GM19025 (cell line): Measurements from ENCODE around the gene NOP56.

Source experiments
- ATAC-seq: cut with Tn5 transposase; IDR thresholded peaks from one replicate; pipeline ENCODE4 v1.9.1; 2021; ENCODE audit warnings: mild to moderate bottlenecking, low read depth, moderate library complexity; ENCODE audit not compliant: unreplicated experiment

NOP56 gene

DNA sequence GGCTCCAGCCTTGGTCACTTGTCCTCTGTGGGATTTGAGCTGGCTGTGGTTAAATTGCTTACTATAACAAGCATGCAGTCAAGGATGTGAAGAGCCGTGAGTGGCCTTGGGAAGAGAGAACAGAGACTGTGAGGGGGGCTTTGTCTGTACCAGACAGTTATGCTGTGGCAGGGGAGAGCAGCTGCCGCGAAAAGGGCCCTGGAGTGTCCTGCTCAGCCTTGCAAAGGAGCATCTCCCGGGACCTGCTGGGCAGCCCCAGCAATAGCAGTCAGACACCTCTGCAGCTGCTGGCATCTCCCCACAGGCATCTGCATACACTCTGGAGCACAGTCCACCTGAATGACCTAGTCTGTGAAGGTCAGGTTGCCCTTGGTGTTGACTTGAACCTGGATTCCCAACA lies 46.5 kb downstream of the NOP56 start:
- no peak for ATAC-seq

DNA sequence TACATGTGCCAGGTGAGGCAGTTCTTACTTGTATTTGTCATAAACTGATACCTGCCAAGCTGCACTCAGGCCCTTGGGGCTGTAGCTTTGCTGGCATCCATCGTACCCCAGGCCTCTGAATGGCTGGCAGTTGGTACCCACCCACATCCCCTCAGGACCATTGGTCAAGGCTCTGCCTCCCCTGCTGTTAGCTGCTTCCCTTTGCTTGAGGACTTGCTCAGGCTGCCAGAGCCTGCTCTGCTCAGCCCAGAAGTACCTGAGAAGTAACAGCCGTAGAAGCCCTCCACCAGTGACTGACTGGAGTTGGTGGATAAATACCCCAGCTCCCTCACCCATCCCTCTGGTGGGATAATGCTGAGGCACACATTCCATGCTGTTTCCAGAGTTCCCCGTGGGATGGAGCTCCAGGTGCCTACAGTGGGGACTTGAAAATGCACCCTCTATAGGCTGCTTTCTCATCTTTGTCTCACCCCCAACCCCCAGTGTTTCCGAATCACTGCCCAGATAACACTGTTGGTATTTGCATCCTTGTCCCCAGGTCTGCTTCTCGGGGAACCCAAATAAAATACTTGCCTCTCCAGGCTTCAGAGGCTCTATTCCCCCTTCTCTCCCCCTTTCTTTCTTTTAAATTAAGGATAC lies 47.5 kb downstream of the NOP56 start:
- no peak for ATAC-seq

DNA sequence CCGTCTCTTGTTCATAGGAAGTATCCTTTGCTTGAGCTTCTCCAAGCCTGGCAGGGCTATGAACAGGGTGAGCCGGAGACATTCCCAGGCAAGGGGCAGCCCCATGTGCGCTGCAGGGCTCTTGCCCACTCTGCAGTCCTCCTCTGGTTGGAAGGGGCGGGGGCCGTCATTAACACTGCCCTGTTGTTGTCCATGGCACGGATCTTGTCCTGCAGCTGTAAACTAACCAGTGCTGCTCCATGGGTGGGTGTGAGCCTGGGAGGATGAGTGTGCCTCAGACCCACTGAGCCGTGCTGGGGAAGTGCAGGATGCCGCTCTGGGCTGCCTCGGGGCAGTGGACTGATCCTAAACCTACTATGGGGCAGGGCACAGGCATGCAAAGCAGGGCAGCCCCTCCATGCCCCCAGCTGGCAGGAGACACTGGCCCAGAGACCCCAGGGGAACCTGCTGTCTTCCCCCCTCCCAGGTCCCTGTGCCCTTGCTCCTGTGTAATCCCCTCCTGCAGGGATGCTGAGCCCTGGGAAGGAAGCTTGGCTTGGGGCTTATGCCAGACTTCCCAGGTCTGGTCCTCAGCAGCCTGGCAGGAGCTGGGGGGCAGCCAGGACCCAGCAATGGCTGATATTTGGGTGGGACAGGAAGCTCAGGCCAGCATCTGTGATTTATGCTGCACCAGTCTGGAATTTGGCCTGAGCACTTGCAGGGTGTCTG lies 48.6 kb downstream of the NOP56 start:
- ATAC-seq: no peak

DNA sequence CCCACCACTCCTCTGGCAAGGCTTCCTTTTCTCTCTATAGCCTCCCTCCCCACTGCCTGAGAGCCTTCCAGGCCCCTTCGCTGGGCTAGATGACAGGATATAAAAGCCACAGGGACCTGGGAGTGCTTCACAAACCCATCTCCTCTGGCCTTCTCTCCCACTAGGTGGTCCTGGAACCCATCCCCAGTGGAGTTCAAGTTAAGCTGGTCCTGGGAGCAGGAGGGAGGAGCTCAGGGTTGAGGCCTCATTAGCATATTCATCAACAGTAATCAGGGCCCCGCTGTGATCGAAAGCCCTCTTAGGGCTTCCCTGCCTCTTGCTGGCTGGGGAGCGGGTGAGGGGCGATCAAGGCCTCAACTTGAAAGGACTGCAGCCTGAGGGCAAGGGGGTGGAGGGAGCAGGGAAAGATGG lies 49.2 kb downstream of the NOP56 start:
- ATAC-seq: no peak

DNA sequence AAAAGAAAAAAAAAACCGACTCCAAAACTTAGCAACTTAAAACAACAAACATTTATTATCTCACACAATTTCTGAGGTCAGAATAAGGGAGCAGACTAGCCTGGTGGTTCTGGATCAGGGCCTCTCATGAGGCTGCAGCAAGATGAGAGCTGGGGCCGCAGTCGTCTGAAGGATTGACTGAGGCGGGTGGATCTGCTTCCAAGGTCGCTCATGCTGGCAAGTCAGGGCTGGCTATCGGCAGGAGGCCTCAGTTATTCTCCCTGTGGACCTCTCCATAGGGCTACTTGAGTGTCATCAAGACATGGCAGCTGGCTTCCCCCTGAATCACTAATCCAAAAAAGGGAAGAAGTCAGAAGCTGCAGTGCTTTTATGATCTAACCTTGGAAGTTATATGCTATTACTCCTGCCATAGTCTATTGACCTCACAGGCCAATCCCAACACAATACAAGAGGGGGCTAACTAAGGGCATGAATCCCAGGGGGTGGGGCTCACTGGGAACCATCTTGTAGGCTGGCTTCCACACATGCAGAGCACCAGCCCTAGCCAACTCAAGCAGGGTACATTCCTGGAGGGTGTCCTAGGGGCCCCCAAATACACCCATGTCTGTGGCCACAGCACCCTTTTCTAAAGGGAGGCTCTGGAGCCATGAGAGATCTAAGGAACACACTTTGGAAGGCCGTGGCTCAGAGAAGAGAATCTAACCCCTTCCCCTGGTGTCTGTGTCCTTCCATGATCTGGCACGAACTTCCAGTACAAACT lies 51.5 kb downstream of the NOP56 start:
- no peak for ATAC-seq

DNA sequence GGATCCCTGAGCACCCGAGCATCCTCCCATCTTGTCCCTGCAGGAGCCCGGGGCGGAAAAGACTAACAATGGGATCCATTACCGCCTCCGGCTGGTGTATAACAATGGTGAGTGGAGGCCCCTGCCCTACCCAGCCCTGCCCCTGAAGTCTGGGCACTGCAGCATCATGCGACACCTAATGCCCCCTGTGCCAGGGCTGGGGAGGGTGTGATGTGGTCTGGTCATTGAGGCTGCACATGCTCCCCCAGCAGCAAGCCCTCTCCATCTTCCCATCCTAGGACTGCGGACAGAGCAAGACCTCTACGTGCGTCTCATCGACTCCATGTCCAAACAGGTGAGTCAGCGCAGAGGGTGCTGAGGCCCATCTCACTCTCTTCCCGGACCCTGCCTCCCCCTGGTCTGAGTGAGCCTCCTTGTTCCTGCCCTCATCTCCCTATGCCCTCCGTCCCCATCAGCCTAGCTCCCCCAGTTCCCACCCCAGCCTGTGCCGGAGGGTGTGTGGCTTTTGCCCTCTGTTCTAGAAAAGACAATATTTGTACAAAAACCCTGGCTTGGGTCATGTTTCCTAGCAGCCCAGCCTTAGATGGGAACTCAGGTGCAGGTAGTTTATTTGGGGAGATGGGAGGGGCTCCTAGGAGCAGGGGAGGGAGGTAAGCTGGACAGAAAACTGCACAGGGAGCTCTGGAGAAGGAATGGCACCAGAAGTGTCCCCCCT lies 53.7 kb downstream of the NOP56 start:
- ATAC-seq: no peak

DNA sequence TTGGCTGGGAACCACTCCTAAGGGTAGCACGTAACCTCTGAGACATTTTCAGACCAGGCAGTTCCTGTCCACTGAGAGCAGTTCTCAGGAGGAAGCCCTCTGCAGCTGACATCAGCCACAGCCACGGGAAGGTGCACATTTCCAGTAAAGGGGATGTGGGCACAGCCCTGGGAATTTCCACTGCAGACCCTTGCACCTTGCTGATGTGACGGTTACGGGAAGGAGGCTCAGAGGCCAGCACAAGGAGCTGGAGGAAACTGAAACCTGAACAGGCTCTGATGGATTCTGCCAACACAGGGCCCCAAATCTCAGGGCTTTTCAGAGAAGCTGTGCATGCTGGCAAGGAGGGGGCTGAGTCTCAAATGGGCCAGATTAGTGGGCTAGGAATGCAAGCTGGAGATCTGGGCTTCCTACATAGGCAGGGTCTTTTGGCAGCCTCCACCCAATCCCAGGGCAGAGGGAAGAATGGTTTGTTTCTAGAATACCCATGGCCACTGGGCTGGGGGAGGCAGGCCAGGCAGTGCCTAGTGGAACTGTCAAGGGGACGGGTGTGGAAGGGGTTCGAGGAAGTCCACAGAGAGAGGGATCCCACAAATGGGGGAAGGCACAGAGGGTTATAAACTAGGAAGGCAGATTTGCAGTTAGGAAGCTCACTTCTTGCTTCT lies 54.4 kb downstream of the NOP56 start:
- ATAC-seq: no peak

DNA sequence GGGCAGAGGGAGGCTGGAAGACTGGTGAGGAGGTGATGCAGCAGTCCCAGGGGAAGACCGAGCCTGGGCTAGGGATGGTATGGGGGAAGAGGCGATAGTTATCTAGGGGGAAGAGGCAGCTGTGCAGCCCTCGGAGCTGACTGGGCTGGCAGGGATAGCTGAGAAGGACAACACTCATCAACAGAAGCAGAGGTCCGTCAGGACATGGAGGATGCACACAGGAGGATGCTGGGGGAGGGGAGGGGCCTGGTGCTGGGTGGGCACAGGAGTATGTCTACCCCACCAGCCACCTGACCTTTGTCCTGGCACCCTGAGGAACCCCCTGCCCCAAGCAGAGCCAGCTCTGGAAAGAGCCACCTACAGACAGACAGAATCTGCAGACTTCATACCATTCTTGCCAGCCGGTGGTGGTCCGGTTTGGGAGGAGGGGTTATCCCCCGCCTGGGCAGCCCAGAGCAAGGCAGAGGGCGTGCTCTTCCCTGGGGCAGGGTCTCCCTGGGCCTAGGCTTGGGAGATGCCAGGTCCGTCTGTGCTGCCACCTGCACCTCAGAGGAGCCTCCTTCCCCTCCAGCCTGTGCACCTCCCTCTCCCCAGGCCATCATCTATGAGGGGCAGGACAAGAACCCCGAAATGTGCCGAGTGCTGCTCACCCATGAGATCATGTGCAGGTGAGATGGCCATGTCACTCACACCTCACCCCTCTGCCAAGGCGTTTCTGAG lies 55.1 kb downstream of the NOP56 start:
- ATAC-seq: no peak
